ENCODE measurements around the gene FPGS.

FPGS gene

DNA sequence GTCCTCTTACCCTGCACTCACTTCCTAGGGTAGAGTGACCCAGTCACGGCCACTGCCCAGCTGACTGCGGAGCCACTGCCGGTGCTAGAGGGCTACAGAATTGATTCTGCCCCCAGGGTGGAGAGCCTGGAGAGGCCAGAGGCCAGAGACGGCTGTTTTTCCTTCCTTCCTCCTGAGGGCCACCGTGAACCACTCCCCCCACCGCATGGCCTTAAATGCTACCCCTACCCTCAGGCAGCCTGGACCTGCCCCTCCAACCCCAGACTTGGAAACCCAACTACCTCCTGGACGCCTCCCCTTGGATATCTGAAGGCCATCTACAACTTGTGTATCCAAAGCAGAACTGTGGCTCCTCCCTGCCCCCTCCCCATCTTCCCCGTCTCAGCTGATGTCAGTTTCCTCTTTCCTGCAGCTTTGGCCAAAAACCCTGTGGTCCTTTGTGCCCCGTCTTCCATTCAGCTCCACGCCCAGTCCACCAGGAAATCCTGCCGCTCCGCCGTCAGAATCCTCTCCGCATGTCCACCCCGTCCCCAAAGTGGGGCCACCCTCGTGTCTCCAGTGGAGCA, 40.5 kb upstream of the FPGS start:
- no peak overlapping the region for H3K27ac ChIP-seq (ENCODE audit: low read depth, low read length)
- H3K27me3 ChIP-seq (ENCODE audit: control insufficient read depth, insufficient read depth, low read length): no peaks in the 10 kb centered on the region
- no peak overlapping the region for H3K4me3 ChIP-seq (ENCODE audit: low read length)
- H3K36me3 ChIP-seq (ENCODE audit: control insufficient read depth, insufficient read depth, low read length): peaks cover 3% of the 10 kb centered on the region
- H3K9ac ChIP-seq (ENCODE audit: low read length): no peak overlapping the region
- H3K4me1 ChIP-seq (ENCODE audit: control insufficient read depth, insufficient read depth, low read length): no peaks in the 10 kb centered on the region

DNA sequence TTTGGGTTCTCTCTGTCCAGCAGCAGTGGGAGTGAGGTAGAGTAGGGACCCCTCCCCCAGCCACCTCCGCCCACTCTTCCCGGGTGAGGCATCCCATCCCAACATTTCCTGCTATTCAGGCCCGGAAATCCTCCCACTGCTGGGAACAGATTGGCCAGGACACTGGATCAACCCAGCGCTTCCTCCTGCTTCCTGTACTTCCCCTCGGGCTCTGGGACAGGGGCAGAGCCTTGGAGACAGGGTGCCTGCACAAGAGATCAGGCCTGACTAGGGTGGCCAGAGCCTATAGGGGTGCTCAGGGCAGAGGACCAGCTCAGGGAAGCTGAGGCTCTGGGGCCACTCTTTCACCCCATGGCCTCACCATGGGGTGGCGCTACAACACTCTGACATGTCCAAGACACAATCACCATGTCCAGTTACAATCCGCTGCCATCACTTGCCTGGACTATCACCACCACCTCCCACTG, 38.7 kb upstream of the FPGS start:
- Histone ChIP-seq H3K27me3 (ENCODE audit: control insufficient read depth, insufficient read depth, low read length) (no peaks in the 10 kb centered on the region), H3K27ac (ENCODE audit: low read depth, low read length) (no peak overlapping the region), H3K4me3 (ENCODE audit: low read length) (no peak overlapping the region), H3K9ac (ENCODE audit: low read length) (no peak overlapping the region), H3K36me3 (ENCODE audit: control insufficient read depth, insufficient read depth, low read length) (no peaks in the 10 kb centered on the region), H3K4me1 (ENCODE audit: control insufficient read depth, insufficient read depth, low read length) (no peaks in the 10 kb centered on the region)

DNA sequence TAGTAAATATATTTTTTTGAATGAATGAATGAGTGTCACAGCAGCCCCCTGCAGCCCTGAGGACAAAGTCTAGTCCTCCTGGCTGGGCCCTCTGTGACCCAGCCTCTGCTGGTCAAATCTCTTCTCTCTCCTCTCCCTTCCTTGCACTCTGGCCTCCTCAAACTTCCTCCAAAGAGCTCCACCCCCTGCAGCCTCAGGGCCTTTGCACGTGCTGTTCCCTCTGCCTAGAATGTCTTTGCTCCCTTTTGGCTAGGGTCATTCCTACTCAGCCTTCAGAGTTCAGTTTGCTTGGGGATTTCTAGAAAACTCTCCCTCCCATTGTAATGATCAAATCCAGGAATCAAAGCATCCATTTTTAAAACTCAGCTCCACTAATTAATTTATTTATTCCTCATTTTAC, 37.3 kb upstream of the FPGS start:
- no peak overlapping the region for H3K27ac ChIP-seq (ENCODE audit: low read depth, low read length)
- H3K4me1 ChIP-seq (ENCODE audit: control insufficient read depth, insufficient read depth, low read length): no peaks in the 10 kb centered on the region
- no peaks in the 10 kb centered on the region for H3K36me3 ChIP-seq (ENCODE audit: control insufficient read depth, insufficient read depth, low read length)
- H3K4me3 ChIP-seq (ENCODE audit: low read length): no peak overlapping the region
- no peak overlapping the region for H3K9ac ChIP-seq (ENCODE audit: low read length)
- no peaks in the 10 kb centered on the region for H3K27me3 ChIP-seq (ENCODE audit: control insufficient read depth, insufficient read depth, low read length)

- Histone ChIP-seq H3K36me3 (ENCODE audit: control insufficient read depth, insufficient read depth, low read length) (no peaks in the 10 kb centered on the region), H3K4me3 (ENCODE audit: low read length) (no peak overlapping the region), H3K27ac (ENCODE audit: low read depth, low read length) (peak overlapping the region; percentile 16), H3K4me1 (ENCODE audit: control insufficient read depth, insufficient read depth, low read length) (no peaks in the 10 kb centered on the region), H3K9ac (ENCODE audit: low read length) (no peak overlapping the region), H3K27me3 (ENCODE audit: control insufficient read depth, insufficient read depth, low read length) (no peaks in the 10 kb centered on the region)
Observed at GRCh38 chr9:127767410-127767809, 35.3 kb upstream of the FPGS start.

- no peaks in the 10 kb centered on the region for H3K4me1 ChIP-seq (ENCODE audit: control insufficient read depth, insufficient read depth, low read length)
Observed at GRCh38 chr9:127767909-127768331, 34.8 kb upstream of the FPGS start.

GRCh38 chr9:127768698-127769097, 34.0 kb upstream of the FPGS start:
- Histone ChIP-seq H3K27me3 (ENCODE audit: control insufficient read depth, insufficient read depth, low read length) (no peaks in the 10 kb centered on the region), H3K4me1 (ENCODE audit: control insufficient read depth, insufficient read depth, low read length) (no peaks in the 10 kb centered on the region), H3K9ac (ENCODE audit: low read length) (no peak overlapping the region), H3K27ac (ENCODE audit: low read depth, low read length) (no peak overlapping the region), H3K4me3 (ENCODE audit: low read length) (no peak overlapping the region), H3K36me3 (ENCODE audit: control insufficient read depth, insufficient read depth, low read length) (no peaks in the 10 kb centered on the region)

More at GRCh38 chr9:127767909-127768331, 34.8 kb upstream of the FPGS start:
- no peak overlapping the region for H3K9ac ChIP-seq (ENCODE audit: low read length)
- H3K27me3 ChIP-seq (ENCODE audit: control insufficient read depth, insufficient read depth, low read length): no peaks in the 10 kb centered on the region
- no peak overlapping the region for H3K4me3 ChIP-seq (ENCODE audit: low read length)
- H3K36me3 ChIP-seq (ENCODE audit: control insufficient read depth, insufficient read depth, low read length): no peaks in the 10 kb centered on the region
- H3K27ac ChIP-seq (ENCODE audit: low read depth, low read length): peak overlapping the region; percentile 16

DNA sequence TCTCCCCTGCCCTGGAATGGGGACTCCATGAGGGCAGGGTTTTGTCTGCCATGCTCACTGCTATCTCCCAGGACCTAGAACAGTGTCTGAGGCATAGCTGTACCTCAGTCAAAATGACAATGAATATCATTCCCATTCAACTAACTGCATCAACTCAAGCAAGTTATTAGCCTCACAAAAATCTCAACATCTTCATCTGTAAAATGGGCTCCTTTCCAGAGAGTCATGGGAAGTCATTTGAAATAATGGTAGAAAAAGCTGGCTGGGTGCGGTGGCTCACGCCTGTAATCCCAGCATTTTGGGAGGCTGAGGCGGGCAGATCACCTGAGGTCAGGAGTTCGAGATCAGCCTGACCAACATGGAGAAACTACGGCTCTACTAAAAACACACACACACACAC, 33.6 kb upstream of the FPGS start:
- no peak overlapping the region for H3K4me3 ChIP-seq (ENCODE audit: low read length)
- H3K27me3 ChIP-seq (ENCODE audit: control insufficient read depth, insufficient read depth, low read length): no peaks in the 10 kb centered on the region
- no peaks in the 10 kb centered on the region for H3K4me1 ChIP-seq (ENCODE audit: control insufficient read depth, insufficient read depth, low read length)
- no peak overlapping the region for H3K27ac ChIP-seq (ENCODE audit: low read depth, low read length)
- H3K9ac ChIP-seq (ENCODE audit: low read length): no peak overlapping the region
- no peaks in the 10 kb centered on the region for H3K36me3 ChIP-seq (ENCODE audit: control insufficient read depth, insufficient read depth, low read length)

DNA sequence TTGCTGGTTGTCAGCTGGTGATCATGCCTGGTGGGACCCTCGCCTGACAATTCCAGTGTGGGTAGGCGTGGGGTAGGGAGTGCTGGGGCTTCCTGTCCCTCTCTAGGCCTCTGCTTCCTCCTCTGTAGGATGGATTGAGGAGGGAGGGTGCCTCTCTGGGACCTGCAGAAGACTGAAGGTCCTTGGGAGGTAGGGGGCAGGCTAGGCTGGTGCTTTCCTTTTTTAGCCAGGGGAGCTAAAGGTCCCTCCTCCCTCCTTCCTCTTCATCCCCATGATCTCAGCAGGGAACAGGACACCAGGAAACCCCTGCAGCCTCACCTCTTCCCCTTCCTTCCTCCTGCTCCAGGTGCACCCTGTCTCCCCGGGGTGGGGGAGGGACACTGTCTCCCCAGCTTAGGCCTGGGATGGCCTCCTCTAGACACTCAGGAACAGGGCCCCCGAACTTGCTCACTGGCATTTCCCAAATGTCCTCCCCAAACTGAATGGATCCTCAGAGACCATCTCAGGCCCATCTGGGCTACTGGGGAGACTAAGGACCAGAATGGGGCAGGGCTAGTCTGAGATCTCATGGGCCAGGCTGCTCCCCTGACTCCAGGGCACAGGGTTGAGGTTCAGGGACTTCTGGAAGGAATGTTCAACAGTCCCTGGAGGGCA, 32.6 kb upstream of the FPGS start:
- H3K36me3 ChIP-seq (ENCODE audit: control insufficient read depth, insufficient read depth, low read length): no peaks in the 10 kb centered on the region
- H3K27ac ChIP-seq (ENCODE audit: low read depth, low read length): peak overlapping the region; percentile 16
- H3K4me1 ChIP-seq (ENCODE audit: control insufficient read depth, insufficient read depth, low read length): no peaks in the 10 kb centered on the region
- H3K27me3 ChIP-seq (ENCODE audit: control insufficient read depth, insufficient read depth, low read length): no peaks in the 10 kb centered on the region
- H3K4me3 ChIP-seq (ENCODE audit: low read length): peak overlapping the region; percentile 57
- H3K9ac ChIP-seq (ENCODE audit: low read length): no peak overlapping the region

GRCh38 chr9:127770583-127770904, 32.1 kb upstream of the FPGS start:
- Histone ChIP-seq H3K36me3 (ENCODE audit: control insufficient read depth, insufficient read depth, low read length) (no peaks in the 10 kb centered on the region), H3K4me1 (ENCODE audit: control insufficient read depth, insufficient read depth, low read length) (no peaks in the 10 kb centered on the region), H3K9ac (ENCODE audit: low read length) (no peak overlapping the region), H3K27ac (ENCODE audit: low read depth, low read length) (peak overlapping the region; percentile 16), H3K4me3 (ENCODE audit: low read length) (peak overlapping the region; percentile 57), H3K27me3 (ENCODE audit: control insufficient read depth, insufficient read depth, low read length) (no peaks in the 10 kb centered on the region)

DNA sequence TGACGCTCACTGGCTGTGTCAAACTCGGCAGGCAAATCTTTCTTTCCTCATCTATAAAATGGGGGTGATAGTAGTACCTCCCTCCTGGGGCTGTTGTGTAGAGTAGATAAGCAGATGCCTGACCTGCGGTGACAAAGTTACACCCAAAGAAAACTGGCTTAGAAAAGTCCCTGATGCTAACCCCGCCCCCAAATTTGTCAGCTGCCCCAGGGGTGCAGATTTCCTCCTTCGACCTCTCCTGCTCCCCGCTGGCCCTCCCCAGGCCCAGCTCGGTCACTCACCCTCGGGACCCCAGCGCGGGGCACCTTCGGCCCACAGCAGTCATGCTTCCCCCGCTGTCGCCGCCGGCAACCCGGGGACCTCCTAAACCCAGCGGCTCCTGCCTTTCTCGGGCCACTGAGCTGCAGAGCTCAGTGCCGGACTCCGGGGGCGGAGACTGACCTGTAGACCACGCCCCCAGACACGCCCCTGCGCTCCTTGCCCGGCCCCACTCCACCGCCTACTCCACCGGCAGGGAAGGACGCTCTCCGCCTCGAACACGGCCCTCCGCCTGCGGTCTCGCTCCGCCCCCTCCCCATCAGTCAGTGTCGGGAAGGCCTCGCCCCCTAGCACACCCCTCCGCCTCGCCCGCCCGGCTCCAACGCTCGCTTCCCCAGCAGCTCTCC, 31.6 kb upstream of the FPGS start:
- Histone ChIP-seq H3K27ac (ENCODE audit: low read depth, low read length) (peak overlapping the region; percentile 16), H3K4me1 (ENCODE audit: control insufficient read depth, insufficient read depth, low read length) (no peaks in the 10 kb centered on the region), H3K27me3 (ENCODE audit: control insufficient read depth, insufficient read depth, low read length) (no peaks in the 10 kb centered on the region), H3K4me3 (ENCODE audit: low read length) (peak overlapping the region; percentile 57), H3K36me3 (ENCODE audit: control insufficient read depth, insufficient read depth, low read length) (no peaks in the 10 kb centered on the region), H3K9ac (ENCODE audit: low read length) (no peak overlapping the region)

GRCh38 chr9:127771570-127772189, 31.0 kb upstream of the FPGS start:
- H3K36me3 ChIP-seq (ENCODE audit: control insufficient read depth, insufficient read depth, low read length): no peaks in the 10 kb centered on the region
- H3K4me3 ChIP-seq (ENCODE audit: low read length): peak overlapping the region; percentile 57
- no peaks in the 10 kb centered on the region for H3K27me3 ChIP-seq (ENCODE audit: control insufficient read depth, insufficient read depth, low read length)
- no peak overlapping the region for H3K9ac ChIP-seq (ENCODE audit: low read length)
- no peaks in the 10 kb centered on the region for H3K4me1 ChIP-seq (ENCODE audit: control insufficient read depth, insufficient read depth, low read length)
- no peak overlapping the region for H3K27ac ChIP-seq (ENCODE audit: low read depth, low read length)

DNA sequence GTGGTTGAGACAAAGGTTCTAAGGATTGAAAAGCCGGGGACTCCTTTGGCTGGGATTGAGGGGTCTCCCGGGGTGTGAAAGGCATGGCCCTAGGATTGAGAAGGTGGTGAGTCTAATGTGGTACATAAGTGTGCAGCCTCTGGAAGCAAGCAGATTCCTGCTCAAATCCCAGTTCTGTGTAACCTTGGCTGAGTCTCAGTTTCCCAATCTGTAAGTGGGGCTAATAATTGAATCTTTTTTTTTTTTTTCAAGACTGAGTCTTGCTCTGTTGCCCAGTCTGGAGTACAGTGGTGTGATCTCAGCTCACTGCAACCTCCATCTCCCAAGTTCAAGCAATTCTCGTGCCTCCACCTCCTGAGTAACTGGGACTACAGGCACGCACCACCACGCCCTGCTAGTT, 30.1 kb upstream of the FPGS start:
- no peak overlapping the region for H3K9ac ChIP-seq (ENCODE audit: low read length)
- no peak overlapping the region for H3K27ac ChIP-seq (ENCODE audit: low read depth, low read length)
- H3K27me3 ChIP-seq (ENCODE audit: control insufficient read depth, insufficient read depth, low read length): no peaks in the 10 kb centered on the region
- no peaks in the 10 kb centered on the region for H3K4me1 ChIP-seq (ENCODE audit: control insufficient read depth, insufficient read depth, low read length)
- H3K36me3 ChIP-seq (ENCODE audit: control insufficient read depth, insufficient read depth, low read length): no peaks in the 10 kb centered on the region
- no peak overlapping the region for H3K4me3 ChIP-seq (ENCODE audit: low read length)
